ENCODE measurements around the gene VPS37C. TPM values are rescaled to one million over a fixed set of nuclear protein-coding genes. Genes with fewer than 3 reads are reported as not detected.
A peak's percentile ranks its signal among the peaks of the same experiment; 100 is the strongest.
"Not testable (repeated sequence)": the region's sequence is repeated elsewhere in the genome, so short reads cannot be mapped to it uniquely, and the experiment has no call there.

The VPS37C gene
- total RNA-seq, 3 donors from 2014 or later: 9.3 to 20.3 (median 17.1) TPM

GRCh38 chr11:61168042-61168688, 6.9 kb upstream of the VPS37C start:
- H3K27ac ChIP-seq: no peak overlapping the region
- no peak for DNase-seq (ENCODE audit: low spot score in 2 of 2)
- no peaks in the 10 kb centered on the region for H3K27me3 ChIP-seq
- no peaks in the 10 kb centered on the region for H3K4me1 ChIP-seq
- TF ChIP-seq POLR2AphosphoS5 (IDR thresholded peaks at IDR 0.05) (no peak), POLR2A (IDR thresholded peaks at IDR 0.05) (no peak)
- TF ChIP-seq, protein P1, sequence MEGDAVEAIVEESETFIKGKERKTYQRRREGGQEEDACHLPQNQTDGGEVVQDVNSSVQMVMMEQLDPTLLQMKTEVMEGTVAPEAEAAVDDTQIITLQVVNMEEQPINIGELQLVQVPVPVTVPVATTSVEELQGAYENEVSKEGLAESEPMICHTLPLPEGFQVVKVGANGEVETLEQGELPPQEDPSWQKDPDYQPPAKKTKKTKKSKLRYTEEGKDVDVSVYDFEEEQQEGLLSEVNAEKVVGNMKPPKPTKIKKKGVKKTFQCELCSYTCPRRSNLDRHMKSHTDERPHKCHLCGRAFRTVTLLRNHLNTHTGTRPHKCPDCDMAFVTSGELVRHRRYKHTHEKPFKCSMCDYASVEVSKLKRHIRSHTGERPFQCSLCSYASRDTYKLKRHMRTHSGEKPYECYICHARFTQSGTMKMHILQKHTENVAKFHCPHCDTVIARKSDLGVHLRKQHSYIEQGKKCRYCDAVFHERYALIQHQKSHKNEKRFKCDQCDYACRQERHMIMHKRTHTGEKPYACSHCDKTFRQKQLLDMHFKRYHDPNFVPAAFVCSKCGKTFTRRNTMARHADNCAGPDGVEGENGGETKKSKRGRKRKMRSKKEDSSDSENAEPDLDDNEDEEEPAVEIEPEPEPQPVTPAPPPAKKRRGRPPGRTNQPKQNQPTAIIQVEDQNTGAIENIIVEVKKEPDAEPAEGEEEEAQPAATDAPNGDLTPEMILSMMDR (IDR thresholded peaks at IDR 0.05): no peak
- no peaks in the 10 kb centered on the region for H3K36me3 ChIP-seq
- no peaks in the 10 kb centered on the region for H3K9me3 ChIP-seq
- intact Hi-C loops (cut with DNase I; ENCODE audit: low total_unique reads): no loop called here
- no peak overlapping the region for H3K4me3 ChIP-seq

DNA sequence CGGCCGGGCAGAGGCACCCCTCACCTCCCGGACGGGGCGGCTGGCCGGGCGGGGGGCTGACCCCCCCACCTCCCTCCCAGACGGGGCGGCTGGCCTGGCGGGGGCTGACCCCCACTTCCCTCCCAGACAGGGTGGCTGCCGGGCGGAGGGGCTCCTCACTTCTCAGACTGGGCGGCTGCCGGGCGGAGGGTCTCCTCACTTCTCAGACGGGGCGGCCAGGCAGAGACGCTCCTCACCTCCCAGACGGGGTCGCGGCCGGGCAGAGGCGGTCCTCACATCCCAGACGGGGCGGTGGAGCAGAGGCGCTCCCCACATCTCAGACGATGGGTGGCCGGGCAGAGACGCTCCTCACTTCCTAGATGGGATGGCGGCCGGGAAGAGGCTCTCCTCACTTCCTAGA, 5.1 kb upstream of the VPS37C start:
- H3K36me3 ChIP-seq; intact Hi-C loops (cut with DNase I; ENCODE audit: low total_unique reads); H3K27me3 ChIP-seq; H3K27ac ChIP-seq; H3K4me3 ChIP-seq; H3K4me1 ChIP-seq; H3K9me3 ChIP-seq; DNase-seq (ENCODE audit: low spot score in 2 of 2): not testable (repeated sequence)

- H3K36me3 ChIP-seq; H3K4me3 ChIP-seq; H3K27me3 ChIP-seq; H3K4me1 ChIP-seq; H3K27ac ChIP-seq; H3K9me3 ChIP-seq; intact Hi-C loops (cut with DNase I; ENCODE audit: low total_unique reads); DNase-seq (ENCODE audit: low spot score in 2 of 2): not testable (repeated sequence)
Measured at GRCh38 chr11:61165785-61166184, 4.6 kb upstream of the VPS37C start.

- Histone ChIP-seq H3K4me3 (no peak overlapping the region), H3K36me3 (no peaks in the 10 kb centered on the region), H3K9me3 (no peaks in the 10 kb centered on the region), H3K4me1 (peaks cover 0 to 6% of the 10 kb centered on the region in 2 donors), H3K27ac (peak overlapping the region; percentile 64 to 67), H3K27me3 (no peaks in the 10 kb centered on the region)
- intact Hi-C loops (cut with DNase I; ENCODE audit: low total_unique reads): no loop called here
- TF ChIP-seq POLR2A (IDR thresholded peaks at IDR 0.05): no peak
- TF ChIP-seq, protein P1 (IDR thresholded peaks at IDR 0.05): no peak
- TF ChIP-seq POLR2AphosphoS5 (IDR thresholded peaks at IDR 0.05): no peak
- no peak for DNase-seq (ENCODE audit: low spot score in 2 of 2)
Measured at GRCh38 chr11:61164606-61165424, 3.6 kb upstream of the VPS37C start.

DNA sequence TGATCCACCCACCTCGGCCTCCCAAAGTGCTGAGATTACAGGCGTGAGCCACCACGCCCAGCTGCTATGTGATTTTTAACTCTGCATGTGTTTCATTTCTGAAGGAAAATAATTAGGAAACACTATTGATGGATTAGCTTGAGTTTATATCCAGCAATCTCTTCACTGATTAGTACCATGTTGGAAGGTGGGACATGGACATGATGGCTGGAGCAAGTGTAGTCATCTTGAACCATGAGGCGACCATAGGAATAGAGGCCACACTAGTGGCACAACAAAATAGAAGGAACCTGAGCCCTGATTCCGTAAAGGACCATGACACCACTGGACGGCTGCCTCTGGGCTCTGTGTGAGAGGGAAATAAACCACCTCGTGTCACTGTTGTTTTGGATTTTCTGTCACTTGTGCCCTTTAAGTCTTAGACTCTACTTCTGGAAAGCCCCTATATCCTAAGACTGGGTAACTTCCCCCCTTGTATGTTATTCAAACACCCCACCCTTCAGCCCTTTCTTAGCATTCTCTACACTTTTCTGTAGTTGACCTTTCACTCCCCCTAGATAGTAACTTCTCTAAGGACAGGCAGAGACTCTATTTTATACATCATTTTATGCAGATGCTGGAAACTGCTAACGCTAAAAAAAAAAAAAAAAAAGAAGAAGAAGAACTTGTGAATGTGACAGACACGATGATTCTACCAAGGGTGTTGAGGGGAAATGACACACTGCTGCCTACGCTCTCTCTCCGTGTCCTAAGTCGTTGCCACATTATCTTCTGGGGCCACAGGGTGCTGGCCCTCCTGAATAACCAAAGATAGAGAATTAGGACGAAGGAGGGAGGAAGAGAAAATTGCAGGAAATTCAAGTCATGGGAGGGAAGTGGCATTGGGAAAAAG, 2.7 kb upstream of the VPS37C start:
- H3K27ac ChIP-seq: peak overlapping the region; percentile 64 to 67
- H3K36me3 ChIP-seq: no peaks in the 10 kb centered on the region
- TF ChIP-seq, protein P1 (IDR thresholded peaks at IDR 0.05): no peak
- no peak for TF ChIP-seq POLR2A (IDR thresholded peaks at IDR 0.05)
- TF ChIP-seq POLR2AphosphoS5 (IDR thresholded peaks at IDR 0.05): no peak
- intact Hi-C loops (cut with DNase I; ENCODE audit: low total_unique reads): no loop called here
- no peak for DNase-seq (ENCODE audit: low spot score in 2 of 2)
- no peak overlapping the region for H3K4me3 ChIP-seq
- H3K9me3 ChIP-seq: no peaks in the 10 kb centered on the region
- H3K4me1 ChIP-seq: peaks cover 0 to 11% of the 10 kb centered on the region in 2 donors
- no peaks in the 10 kb centered on the region for H3K27me3 ChIP-seq

Data from breast epithelium (tissue), 4 donors.